NCI-H774 (cell line): Measurements from ENCODE around the gene PRAC2.
"Not testable (repeated sequence)": the region's sequence is repeated elsewhere in the genome, so short reads cannot be mapped to it uniquely, and the experiment has no call there.

Experiments used
- DNase-seq: peaks from one replicate; lab custom pipeline; 2025; lab: John Stamatoyannopoulos, UW

PRAC2 gene

DNA sequence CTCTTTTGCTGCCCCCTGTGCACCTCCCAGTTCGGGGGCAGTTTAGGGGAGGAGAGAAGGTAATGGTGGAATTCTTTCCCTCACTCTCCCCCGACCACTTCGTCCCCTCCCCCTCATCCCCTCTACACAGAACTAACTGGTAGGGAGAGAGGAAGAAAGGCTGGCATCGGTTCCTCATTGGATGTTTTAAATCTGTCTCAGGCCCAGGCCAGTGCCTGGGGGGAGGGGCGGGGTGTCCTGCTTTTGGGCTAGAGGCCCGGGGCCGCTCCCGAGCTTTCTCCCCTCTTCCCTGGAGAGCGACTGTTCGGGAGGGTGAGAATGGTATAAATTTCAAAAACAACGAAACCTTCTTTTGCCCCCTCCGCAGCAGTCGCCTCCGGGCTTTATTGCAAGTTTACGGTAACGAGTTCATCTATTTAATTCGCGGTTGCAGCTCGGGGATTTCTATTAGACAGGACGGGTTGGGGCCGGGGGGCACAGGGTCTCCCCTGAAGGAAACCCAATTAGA lies at the start of gene PRAC2:
PRAC2 (plus strand) TSS at position 271 of the 508 bp plus-strand sequence. CDS start 1,226 bp downstream, outside the sequence.
- no peak for DNase-seq

DNA sequence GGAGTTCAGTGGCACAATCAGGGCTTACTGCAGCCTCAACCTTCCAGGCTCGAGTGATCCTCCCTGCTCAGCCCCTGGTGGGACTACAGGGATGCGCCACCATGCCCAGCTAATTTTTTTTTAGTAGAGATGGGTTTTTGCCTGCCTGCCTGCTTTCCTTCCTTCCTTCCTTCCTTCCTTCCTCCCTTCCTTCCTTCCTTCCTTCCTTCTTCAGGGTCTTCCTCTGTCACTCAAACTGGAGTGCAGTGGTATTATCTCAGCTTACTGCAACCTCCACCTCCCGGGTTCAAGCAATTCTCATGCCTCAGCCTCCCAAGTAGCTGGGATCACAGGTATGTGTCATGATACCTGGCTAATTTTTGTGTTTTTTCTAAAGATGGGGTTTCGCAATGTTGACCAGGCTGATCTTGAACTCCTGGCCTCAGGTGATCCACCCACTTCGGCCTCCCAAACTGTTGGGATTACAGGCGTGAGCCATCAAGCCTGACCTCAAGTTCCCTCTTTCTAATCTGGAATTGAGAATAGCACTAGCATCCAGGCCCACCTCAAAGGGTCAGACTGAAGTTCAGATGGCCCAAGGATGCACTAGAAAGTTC lies 45.9 kb upstream of the PRAC2 start:
- no peak for DNase-seq

GRCh38 chr17:48678141-48678971 lies 44.6 kb upstream of the PRAC2 start:
- peak; percentile 76 for DNase-seq

DNA sequence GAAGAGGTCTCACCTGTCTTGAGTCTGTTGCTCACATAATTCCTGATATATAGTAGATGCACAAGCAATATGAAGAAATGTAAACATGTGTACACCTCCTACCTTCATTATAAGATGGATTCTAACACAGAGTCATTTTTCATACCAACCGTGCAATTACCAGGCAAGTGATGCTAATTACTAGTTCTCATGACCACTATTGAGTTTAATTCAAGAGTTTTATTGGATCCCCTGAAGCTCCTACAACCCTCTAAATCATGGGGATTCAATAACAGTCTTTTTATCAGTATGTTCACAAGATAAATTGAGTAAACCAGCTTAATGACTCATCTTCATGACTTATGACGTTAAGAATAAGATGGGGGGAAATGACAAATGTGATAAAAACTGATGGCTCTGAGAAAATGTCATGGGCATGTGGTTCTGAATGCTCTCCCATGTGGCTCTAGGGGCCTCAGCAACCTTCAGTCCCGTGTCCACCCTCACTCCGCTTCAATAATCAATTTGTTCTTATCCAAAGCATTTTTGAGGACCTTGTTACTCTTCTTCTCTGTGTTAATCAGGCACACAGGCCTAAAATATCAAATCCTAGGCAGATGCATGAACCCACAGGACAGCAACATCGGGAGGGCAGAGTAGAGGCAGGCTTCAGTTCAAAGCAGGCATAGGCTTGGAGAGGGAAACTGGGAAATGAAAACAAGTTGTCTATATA lies 43.4 kb upstream of the PRAC2 start:
- DNase-seq = no peak

GRCh38 chr17:48681609-48682008 lies 41.4 kb upstream of the PRAC2 start:
- no peak for DNase-seq

- no peak for DNase-seq
Observed at GRCh38 chr17:48690655-48691054, 32.3 kb upstream of the PRAC2 start.

DNA sequence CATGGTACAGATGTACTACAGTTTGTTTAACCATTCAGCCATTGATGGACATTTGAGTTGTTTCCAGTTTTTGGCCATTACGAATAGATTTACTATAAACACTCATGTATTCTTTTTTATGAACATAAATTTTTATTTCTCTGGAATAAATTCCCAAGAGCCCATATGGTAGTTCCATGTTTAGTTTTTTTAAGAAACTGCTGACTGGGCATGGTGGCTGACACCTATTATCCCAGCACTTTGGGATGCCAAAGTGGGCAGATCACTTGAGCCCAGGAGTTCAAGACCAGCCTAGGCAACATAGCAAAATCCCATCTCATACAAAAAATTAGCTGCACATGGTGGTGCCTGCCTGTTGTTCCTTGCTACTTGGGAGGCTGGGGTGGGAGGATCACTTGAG lies 30.9 kb upstream of the PRAC2 start:
- DNase-seq = no peak

DNA sequence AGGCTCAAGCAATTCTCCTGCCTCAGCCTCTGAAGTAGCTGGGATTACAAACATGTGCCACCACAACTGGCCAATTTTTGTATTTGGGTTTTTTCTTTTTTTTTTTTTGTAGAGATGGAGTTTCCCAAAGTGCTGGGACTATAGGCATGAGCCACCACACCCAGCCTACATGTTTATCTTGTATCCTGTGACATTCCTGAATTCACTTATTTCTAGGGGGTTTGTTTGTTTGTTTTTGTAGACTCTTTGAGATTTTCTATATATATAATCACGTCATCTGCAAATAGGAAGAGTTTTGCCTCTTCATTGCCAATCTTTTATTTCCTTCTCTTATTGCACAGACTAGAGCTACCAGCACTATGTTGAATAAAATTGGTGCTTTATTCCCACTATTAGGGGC lies 29.8 kb upstream of the PRAC2 start:
- no peak for DNase-seq

GRCh38 chr17:48701864-48702532 lies 21.0 kb upstream of the PRAC2 start:
- DNase-seq = no peak

DNA sequence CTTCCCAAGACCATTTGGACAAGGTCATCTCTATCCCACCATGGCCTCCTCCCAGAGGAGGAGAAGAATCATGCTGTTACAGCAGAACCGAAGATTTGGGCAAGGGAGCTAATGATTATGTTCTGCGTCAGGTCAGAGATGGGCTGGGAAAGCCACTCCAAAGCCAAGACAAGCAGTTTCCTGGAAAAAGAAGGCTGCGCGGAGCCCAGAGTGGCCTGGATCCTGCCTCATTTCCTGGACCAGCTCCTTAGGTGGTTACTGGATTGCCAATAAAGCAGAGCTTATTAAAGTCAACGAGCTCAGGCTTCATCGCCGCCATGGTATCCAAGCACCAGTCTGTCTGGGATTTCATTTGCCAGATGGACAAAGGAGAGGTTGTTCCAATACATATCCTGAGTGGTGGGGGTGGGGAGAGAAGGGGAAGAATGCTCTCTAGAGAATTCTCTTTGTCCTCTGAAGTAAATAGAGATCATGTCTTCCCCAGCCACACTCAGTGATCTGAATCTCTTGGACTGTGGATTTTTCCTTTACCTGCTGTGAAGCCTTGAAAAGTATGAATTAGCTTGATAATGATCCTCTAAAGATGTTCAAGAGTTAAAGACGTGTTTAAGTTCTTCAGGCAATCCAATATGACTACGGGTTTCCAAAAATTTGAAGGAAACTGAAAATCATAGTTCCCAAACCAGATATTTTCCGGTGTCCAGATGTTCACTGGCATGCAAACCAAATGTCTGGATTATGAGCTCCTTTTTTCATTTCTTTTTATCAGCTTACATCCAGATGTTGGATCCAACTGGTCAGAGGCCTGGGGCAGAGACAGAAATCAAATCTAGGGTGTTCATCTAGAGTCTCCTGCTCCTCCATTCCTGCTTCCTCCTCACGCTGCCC lies 18.4 kb upstream of the PRAC2 start:
- no peak for DNase-seq

GRCh38 chr17:48711128-48711527 lies 11.9 kb upstream of the PRAC2 start:
- no peak for DNase-seq

DNA sequence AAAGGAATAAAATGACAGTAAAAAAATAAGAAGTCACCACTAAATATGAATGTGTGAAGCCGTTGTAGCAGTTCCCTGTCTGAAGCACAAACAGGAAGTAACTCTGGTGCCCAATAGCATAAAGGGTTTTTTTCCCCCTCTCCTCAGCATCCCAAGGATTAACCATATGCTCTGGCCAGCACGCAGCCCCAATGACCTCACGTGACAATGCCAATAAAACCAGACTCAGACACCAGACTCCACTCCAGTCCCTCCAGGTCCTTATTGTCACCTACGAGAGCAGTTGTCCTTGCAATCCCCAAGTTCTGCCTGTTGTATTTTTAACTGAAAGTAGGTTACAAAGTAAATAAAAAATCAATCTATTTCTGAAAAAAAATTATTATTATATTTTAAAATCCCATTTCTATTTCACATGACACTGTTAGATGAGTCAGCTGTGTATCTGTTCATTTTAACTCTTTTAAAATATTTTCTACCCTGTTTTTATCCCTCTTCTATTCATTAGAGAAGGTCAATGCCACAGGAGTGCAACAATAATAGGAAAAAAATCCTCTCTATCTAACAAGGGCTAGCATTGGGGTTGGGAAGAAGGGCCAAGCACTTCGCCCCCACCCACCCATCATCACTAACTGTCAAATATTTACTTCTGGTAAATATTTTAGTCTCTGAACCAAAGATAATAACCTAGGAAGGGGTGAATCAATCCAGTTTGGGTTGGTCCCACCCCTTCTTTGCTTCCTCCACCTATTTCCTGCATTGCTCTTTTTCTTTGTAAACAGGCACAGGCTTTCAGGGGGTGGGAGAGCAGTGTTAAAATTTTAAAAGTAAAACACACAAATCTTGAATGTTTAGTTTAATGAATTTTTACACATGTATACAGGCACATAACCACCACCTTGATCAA lies 7.2 kb upstream of the PRAC2 start:
- no peak for DNase-seq

DNA sequence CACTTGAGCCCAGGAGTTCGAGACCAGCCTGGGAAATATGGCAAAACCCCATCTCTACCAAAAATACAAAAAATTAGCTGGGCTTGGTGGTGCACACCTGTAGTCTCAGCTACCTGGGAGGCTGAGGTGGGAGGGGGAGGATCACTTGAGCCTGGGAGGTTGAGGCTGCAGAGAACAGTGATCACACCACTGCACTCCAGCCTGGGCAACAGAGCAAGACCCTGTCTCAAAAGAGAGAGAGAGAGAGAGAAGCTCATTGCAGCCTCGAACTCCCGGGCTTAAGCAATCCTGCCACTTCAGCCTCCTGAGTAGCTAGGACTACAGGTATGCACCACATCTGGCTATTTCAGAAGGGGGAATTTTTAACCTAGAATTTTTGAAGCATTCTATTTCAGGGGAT lies 6.4 kb upstream of the PRAC2 start:
- DNase-seq = not testable (repeated sequence)

DNA sequence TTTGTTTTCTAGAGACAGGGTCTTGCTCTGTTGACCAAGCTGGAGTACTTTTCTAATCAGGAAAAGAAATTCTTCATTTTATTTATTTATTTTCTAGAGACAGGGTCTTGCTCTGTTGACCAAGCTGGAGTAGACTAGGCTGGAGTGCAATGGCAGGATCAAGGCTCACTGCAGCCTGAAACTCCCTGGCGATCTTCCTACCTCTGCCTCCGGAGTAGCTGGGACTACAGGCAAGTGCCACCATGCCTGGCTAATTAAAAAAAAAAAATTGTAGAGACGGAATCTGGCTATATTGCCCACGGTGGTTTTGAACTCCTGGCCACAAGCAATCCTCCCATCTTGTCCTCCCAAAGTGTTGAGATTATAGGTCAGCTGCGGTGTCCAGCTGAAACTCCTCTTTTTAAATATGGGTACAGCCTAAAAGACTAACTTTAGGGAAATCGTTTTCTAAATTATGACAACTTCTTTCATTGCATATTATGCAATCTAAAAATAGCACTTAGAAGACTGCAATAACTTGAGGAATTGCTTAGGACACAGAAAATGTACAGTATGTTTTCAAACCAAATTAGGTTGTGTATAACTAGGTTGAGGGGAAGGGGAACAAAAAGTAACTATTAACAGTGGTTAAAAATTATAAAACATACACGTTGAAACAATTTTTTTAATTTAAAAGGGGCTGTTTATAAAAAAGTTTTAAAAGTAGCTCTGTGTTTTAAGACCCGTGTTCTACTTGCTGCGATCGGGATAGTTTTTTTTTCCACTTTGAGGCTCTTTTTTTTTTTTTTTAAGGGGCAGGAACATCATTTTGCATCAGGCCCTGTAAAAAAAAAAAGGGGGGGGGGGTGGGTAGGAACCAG lies 5.4 kb upstream of the PRAC2 start:
- DNase-seq = no peak

DNA sequence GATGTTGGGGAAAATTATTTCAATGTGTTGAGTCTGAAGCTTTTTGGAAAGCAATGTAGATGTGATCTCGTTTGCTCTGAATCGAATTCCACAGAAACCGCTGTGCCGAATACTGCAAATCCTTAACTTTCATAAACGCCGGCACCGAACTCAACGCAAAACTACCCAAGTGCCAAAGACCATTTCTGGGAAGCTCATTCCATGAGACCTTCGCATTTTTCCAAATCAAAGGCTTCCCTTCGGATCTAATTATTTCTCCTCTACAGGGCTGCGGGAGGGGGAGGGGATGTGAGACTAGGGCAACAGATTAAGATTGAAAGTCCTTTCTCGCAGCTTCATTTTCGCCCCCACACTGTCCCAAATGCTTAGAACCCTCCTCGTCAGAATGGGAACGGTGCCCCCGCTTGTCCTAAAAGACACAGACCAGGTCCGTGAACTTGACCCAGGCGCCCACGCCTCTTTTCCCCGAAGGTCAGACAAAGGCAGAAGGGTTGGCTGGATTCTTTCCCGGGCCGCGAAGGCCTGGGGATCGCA lies 4.7 kb upstream of the PRAC2 start:
- no peak for DNase-seq

DNA sequence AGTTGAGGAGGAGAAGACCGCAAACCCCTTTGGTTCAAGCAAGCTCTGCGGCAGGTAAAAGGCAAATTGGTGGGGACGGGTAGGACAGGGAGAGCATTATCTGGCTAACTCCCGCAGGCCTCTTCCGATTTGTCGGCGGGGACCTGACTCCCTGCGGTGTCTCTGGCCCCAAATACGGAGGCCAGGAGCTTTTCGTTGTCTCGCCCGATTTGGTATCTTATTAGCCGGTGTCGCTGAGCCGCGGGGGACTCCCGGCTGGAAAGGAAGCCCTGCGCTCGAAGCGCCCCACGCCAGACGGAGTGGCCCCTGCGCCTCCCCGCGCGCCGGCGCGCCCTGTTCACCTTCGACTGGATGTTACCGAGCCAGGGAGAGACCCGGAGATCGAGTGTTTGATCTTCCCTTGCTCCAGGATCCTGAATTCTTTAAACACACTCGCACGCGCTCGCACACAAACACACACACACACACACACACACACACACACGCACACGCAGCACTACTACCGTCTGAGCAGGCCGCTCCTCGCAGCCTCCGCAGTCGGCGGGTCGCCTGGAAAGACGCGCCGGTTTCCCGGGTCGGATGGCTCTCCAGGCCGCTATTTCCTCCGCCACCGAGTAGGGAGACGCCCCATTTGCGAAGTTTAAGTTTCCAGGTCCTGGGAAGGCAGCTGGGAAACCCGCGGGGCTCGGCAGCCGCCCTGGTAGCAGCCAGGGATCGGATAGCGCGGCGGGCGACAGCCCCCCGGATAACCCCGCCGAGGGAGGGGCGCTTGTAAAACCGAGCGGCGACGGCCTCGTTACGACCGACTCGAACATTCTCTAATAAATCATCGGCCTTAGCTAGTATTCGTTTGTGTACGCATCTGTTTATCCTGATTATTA lies 4.0 kb upstream of the PRAC2 start:
- DNase-seq = no peak

- DNase-seq = no peak
Observed at GRCh38 chr17:48719642-48720265, 3.2 kb upstream of the PRAC2 start.
